ENCODE results near the gene ATF2.

The ATF2 gene

DNA sequence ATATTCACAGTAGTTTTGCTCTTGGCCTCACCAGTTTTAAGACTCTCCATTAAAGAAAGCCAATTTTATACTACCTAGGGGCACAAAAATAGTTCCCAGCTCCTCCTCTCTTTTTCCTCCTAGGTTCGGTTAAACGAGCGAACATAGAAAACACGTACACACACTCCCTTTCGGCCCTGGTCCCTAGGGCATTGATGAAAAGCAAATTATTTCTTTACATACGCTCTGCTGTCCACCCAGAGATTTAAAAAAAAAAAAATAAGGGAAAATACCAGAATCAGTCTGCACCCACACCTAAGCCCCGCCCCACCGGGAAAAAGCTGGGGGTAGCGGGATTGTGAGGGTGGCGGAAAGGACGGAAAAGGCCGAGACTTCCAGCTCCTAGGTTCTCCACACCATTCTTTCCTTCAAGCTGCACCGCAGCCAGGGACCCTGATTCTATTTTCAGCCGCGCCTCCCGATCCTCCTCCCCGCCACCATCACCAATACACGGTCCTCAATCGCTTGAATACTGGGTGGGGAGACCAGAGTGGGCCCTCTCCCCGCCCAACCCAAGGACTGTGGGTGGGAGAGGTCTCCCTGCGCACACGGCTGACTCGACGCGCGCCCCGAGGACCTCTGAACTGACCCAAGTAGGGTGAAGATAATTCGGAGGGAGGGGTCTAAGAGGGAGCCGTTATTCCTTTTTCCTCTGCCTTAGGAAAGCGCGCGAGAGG, 769 bp downstream of the ATF2 start:
- H3K36me3 ChIP-seq (ENCODE audit: low read depth): peaks cover 10% of the 10 kb centered on the region
- peaks cover 5% of the 10 kb centered on the region for H3K4me1 ChIP-seq (ENCODE audit: insufficient read depth, poor library complexity, severe bottlenecking)
- peak overlapping the region; percentile 78 for H3K27ac ChIP-seq (ENCODE audit: poor library complexity, severe bottlenecking)
- DNase-seq (ENCODE audit: low spot score): no peak
- H3K27me3 ChIP-seq (ENCODE audit: insufficient read depth, poor library complexity, severe bottlenecking): no peaks in the 10 kb centered on the region
- peak overlapping the region; percentile 71 for H3K4me3 ChIP-seq (ENCODE audit: severe bottlenecking)
- ATAC-seq (ENCODE audit: low read depth): peak; percentile 0; the same call in 1 of the 3 replicates
- TF ChIP-seq, protein P1, sequence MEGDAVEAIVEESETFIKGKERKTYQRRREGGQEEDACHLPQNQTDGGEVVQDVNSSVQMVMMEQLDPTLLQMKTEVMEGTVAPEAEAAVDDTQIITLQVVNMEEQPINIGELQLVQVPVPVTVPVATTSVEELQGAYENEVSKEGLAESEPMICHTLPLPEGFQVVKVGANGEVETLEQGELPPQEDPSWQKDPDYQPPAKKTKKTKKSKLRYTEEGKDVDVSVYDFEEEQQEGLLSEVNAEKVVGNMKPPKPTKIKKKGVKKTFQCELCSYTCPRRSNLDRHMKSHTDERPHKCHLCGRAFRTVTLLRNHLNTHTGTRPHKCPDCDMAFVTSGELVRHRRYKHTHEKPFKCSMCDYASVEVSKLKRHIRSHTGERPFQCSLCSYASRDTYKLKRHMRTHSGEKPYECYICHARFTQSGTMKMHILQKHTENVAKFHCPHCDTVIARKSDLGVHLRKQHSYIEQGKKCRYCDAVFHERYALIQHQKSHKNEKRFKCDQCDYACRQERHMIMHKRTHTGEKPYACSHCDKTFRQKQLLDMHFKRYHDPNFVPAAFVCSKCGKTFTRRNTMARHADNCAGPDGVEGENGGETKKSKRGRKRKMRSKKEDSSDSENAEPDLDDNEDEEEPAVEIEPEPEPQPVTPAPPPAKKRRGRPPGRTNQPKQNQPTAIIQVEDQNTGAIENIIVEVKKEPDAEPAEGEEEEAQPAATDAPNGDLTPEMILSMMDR (IDR thresholded peaks at IDR 0.05; ENCODE audit: poor library complexity, severe bottlenecking): no peak
- H3K9me3 ChIP-seq (ENCODE audit: severe bottlenecking): no peaks in the 10 kb centered on the region

DNA sequence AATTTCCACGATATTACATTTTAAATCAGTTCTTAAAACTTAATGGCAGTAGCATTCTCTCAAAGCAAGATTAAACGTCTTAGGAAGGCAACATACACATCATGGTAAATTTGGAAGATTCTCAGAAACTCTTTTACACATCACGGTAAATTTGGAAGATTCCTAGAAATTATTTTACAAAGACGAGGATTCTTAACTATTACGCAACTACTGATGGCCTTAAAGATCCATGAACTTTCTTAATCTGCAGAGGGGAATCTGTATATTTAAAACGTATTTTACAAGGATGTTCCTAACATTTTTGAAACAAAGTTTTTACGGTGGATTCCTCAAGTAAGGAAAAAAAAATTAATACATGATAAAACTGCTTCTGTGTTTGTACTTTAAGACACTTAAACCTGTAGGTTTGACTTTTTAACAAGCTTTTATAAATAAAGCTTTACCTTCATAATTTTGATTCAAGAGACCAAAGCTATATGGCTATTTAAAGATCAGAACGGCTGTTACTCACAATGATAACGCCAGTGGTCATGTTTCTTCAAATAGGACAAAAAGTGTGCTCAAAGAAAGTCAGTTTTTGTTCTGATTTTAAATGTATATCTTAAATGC, 1.7 kb downstream of the ATF2 start:
- no peaks in the 10 kb centered on the region for H3K9me3 ChIP-seq (ENCODE audit: severe bottlenecking)
- TF ChIP-seq, protein P1 (IDR thresholded peaks at IDR 0.05; ENCODE audit: poor library complexity, severe bottlenecking): no peak
- H3K36me3 ChIP-seq (ENCODE audit: low read depth): peaks cover 11% of the 10 kb centered on the region
- H3K4me3 ChIP-seq (ENCODE audit: severe bottlenecking): peak overlapping the region; percentile 71
- peak overlapping the region; percentile 78 for H3K27ac ChIP-seq (ENCODE audit: poor library complexity, severe bottlenecking)
- peaks cover 5% of the 10 kb centered on the region for H3K4me1 ChIP-seq (ENCODE audit: insufficient read depth, poor library complexity, severe bottlenecking)
- ATAC-seq (ENCODE audit: low read depth): no peak
- H3K27me3 ChIP-seq (ENCODE audit: insufficient read depth, poor library complexity, severe bottlenecking): no peaks in the 10 kb centered on the region
- no peak for DNase-seq (ENCODE audit: low spot score)

DNA sequence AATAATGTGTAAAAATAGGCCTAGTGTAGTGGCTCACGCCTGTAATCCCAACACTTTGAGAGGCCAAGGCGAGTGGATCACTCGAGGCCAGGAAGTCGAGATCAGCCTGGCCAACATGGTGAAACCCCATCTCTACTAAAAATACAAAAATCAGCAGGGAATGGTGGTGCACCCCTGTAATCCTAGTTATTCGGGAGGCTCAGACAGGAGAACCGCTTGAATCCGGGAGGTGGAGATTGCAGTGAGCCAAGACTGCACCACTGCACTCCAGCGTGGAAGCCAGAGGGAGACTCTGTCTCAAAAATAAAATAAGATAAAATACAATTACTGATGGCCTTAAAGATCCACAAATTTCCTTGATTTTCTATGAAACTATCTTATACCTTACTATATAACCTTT, 3.8 kb downstream of the ATF2 start:
- no peaks in the 10 kb centered on the region for H3K27me3 ChIP-seq (ENCODE audit: insufficient read depth, poor library complexity, severe bottlenecking)
- no peak for ATAC-seq (ENCODE audit: low read depth)
- TF ChIP-seq, protein P1 (IDR thresholded peaks at IDR 0.05; ENCODE audit: poor library complexity, severe bottlenecking): no peak
- no peaks in the 10 kb centered on the region for H3K9me3 ChIP-seq (ENCODE audit: severe bottlenecking)
- H3K27ac ChIP-seq (ENCODE audit: poor library complexity, severe bottlenecking): no peak overlapping the region
- H3K4me3 ChIP-seq (ENCODE audit: severe bottlenecking): no peak overlapping the region
- H3K36me3 ChIP-seq (ENCODE audit: low read depth): peaks cover 18% of the 10 kb centered on the region
- peaks cover 5% of the 10 kb centered on the region for H3K4me1 ChIP-seq (ENCODE audit: insufficient read depth, poor library complexity, severe bottlenecking)
- no peak for DNase-seq (ENCODE audit: low spot score)

DNA sequence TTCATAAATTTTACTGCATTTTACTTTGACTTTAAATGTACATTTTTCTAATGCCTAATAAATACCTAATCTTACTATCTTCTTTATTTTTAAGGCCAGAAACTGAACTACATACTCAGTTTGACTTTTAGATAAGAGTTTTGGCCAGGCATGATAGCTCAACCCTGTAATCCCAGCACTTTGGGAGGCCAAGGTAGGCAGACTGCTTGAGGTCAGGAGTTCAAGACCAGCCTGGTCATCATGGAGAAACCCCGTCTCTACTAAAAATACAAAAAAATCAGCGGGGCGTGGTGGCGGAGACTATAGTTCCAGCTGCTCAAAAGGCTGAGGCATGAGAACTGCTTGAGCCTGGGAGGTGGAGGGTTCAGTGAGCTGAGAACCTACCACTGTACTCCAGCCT, 9.1 kb downstream of the ATF2 start:
- Histone ChIP-seq H3K27me3 (ENCODE audit: insufficient read depth, poor library complexity, severe bottlenecking) (no peaks in the 10 kb centered on the region), H3K4me3 (ENCODE audit: severe bottlenecking) (no peak overlapping the region), H3K4me1 (ENCODE audit: insufficient read depth, poor library complexity, severe bottlenecking) (peaks cover 13% of the 10 kb centered on the region), H3K36me3 (ENCODE audit: low read depth) (peaks cover 20% of the 10 kb centered on the region; the same call in 1 of the 2 replicates), H3K9me3 (ENCODE audit: severe bottlenecking) (no peaks in the 10 kb centered on the region), H3K27ac (ENCODE audit: poor library complexity, severe bottlenecking) (no peak overlapping the region)
- ATAC-seq (ENCODE audit: low read depth): no peak
- TF ChIP-seq, protein P1 (IDR thresholded peaks at IDR 0.05; ENCODE audit: poor library complexity, severe bottlenecking): no peak
- DNase-seq (ENCODE audit: low spot score): no peak

DNA sequence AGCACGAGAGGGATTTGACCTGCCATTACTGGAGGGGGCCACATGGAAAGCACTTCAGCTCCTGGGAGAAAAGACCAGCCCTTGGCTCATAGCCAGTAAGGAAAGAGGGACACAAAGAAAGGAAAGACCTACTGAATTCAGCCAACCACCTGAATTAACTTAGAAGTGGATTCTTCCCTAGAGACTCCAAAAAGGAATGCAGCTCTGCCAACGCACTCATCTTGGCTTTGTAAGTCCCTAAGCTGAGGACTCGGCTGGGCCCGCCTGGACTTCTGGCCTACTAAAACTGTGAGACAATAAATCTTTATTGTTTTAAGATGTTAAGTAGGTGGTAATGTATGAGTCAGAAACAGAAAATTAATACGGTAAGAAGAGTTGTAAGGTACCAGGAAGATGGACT, 11.5 kb downstream of the ATF2 start:
- DNase-seq (ENCODE audit: low spot score): no peak
- Histone ChIP-seq H3K27me3 (ENCODE audit: insufficient read depth, poor library complexity, severe bottlenecking) (no peaks in the 10 kb centered on the region), H3K36me3 (ENCODE audit: low read depth) (peaks cover 12% of the 10 kb centered on the region; the same call in 1 of the 2 replicates), H3K9me3 (ENCODE audit: severe bottlenecking) (no peaks in the 10 kb centered on the region), H3K4me1 (ENCODE audit: insufficient read depth, poor library complexity, severe bottlenecking) (peaks cover 27% of the 10 kb centered on the region), H3K27ac (ENCODE audit: poor library complexity, severe bottlenecking) (no peak overlapping the region), H3K4me3 (ENCODE audit: severe bottlenecking) (no peak overlapping the region)
- no peak for ATAC-seq (ENCODE audit: low read depth)
- TF ChIP-seq, protein P1 (IDR thresholded peaks at IDR 0.05; ENCODE audit: poor library complexity, severe bottlenecking): no peak

All from RWPE2 (cell line).